22Rv1 (cell line): Measurements from ENCODE around the gene SEC61A2.

Experiments
- ZFX ChIP-seq: fragments of 450-650 bp; IDR thresholded peaks from 2 replicates; pipeline ENCODE4 v1.6.1; 2017; ENCODE audit warnings: antibody characterized with exemption, borderline replicate concordance
- TF ChIP-seq, protein P1 (sequence below): fragments of 450-650 bp; IDR thresholded peaks from 2 replicates; pipeline ENCODE4 v1.5.1; 2017; ENCODE audit warnings: mild to moderate bottlenecking

DNA sequence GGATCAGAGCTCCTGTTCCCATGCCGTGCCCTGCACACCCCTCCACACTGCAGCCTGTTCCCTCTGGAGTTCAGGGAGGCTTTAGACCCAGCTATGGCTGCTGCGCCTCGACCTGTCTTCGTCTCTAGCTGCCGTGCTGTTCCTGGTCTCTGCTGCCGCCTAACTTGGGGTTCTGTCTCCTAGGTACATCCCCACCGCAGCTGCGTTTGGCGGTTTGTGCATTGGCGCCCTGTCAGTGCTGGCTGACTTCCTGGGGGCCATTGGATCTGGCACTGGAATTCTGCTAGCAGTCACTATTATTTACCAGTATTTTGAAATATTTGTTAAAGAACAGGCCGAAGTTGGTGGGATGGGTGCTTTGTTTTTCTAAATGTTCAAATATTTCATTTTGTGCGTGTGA is 34.6 kb downstream of the SEC61A2 start:
- TF ChIP-seq, protein P1, sequence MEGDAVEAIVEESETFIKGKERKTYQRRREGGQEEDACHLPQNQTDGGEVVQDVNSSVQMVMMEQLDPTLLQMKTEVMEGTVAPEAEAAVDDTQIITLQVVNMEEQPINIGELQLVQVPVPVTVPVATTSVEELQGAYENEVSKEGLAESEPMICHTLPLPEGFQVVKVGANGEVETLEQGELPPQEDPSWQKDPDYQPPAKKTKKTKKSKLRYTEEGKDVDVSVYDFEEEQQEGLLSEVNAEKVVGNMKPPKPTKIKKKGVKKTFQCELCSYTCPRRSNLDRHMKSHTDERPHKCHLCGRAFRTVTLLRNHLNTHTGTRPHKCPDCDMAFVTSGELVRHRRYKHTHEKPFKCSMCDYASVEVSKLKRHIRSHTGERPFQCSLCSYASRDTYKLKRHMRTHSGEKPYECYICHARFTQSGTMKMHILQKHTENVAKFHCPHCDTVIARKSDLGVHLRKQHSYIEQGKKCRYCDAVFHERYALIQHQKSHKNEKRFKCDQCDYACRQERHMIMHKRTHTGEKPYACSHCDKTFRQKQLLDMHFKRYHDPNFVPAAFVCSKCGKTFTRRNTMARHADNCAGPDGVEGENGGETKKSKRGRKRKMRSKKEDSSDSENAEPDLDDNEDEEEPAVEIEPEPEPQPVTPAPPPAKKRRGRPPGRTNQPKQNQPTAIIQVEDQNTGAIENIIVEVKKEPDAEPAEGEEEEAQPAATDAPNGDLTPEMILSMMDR, result no peak
- TF ChIP-seq ZFX, result no peak
